AG09309 (cell line): ENCODE measurements around the gene ACTR1A.

ENCODE experiments used
- DNase-seq: peaks from one replicate; pipeline ENCODE4 v3.0.0-alpha.2; 2010; ENCODE audit warnings: low read depth
- H3K4me3 ChIP-seq: 2 replicates; pipeline ENCODE4 v1.5.1; 2011; ENCODE audit warnings: mild to moderate bottlenecking, low read depth, low read length, moderate library complexity; ENCODE audit not compliant: control insufficient read depth
- TF ChIP-seq, protein P1 (sequence below): IDR thresholded peaks from 2 replicates; pipeline ENCODE4 v1.5.1; 2011; ENCODE audit warnings: mild to moderate bottlenecking, low read depth, low read length, inconsistent platforms; ENCODE audit not compliant: insufficient read depth, control insufficient read depth; ENCODE audit errors: missing control alignments

Gene ACTR1A

DNA sequence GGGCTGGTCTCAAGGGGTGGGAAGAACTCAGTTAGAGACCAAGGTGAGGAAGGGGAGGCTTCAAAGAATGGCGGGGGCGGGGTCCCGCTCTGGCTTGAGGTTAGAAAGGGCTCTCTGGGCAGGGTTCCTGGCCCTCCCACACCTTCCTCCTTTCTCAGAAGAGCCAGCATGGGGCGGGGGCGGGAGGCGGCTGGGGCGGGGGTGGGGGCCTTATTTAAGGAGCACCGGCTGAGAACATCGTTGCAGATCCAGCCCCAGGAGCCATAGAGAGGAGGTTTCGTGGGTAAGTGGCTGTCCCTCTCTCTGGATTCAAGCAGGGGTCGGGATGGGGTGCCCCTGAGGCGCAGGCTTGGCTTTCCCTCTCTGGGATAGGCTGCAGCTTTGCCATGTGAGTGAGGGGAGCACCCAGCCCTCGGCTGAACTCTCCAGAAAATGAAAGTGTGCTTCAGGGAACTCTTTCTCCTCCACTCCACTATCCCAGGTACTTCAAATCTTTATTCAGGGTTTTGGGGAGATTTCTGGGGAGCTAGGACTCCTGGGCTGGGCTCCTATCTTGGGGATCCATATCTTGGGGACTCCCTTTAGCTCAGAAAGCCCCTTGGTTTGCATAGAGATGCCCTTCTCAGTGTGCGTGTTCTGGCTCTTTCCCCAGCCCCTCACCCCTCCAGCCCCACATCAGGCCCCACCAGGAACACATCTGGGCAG lies 66.8 kb downstream of the ACTR1A start:
- peak overlapping the region; percentile 6; the same call in 1 of the 2 replicates for H3K4me3 ChIP-seq
- DNase-seq = no peak
- TF ChIP-seq, protein P1, sequence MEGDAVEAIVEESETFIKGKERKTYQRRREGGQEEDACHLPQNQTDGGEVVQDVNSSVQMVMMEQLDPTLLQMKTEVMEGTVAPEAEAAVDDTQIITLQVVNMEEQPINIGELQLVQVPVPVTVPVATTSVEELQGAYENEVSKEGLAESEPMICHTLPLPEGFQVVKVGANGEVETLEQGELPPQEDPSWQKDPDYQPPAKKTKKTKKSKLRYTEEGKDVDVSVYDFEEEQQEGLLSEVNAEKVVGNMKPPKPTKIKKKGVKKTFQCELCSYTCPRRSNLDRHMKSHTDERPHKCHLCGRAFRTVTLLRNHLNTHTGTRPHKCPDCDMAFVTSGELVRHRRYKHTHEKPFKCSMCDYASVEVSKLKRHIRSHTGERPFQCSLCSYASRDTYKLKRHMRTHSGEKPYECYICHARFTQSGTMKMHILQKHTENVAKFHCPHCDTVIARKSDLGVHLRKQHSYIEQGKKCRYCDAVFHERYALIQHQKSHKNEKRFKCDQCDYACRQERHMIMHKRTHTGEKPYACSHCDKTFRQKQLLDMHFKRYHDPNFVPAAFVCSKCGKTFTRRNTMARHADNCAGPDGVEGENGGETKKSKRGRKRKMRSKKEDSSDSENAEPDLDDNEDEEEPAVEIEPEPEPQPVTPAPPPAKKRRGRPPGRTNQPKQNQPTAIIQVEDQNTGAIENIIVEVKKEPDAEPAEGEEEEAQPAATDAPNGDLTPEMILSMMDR = no peak

DNA sequence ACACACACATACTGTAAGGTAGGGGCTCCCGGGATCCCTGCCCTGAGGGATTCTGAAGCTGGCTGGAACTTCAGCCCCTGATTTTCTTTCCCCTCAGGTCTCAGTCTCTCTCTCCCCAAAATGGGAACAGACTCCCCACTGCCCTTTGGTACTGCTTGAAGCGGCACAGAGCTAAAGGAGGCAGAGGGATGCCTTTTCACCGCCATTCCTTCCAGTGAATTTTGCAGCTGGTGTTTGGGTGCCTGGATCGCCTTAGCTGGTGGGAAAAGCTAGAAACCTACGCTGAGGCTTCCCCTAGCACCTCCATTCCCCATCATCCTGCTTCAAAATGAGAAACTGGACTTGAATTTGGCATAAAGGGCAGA lies 67.4 kb downstream of the ACTR1A start:
- TF ChIP-seq, protein P1 = no peak
- DNase-seq = no peak
- no peak overlapping the region for H3K4me3 ChIP-seq

DNA sequence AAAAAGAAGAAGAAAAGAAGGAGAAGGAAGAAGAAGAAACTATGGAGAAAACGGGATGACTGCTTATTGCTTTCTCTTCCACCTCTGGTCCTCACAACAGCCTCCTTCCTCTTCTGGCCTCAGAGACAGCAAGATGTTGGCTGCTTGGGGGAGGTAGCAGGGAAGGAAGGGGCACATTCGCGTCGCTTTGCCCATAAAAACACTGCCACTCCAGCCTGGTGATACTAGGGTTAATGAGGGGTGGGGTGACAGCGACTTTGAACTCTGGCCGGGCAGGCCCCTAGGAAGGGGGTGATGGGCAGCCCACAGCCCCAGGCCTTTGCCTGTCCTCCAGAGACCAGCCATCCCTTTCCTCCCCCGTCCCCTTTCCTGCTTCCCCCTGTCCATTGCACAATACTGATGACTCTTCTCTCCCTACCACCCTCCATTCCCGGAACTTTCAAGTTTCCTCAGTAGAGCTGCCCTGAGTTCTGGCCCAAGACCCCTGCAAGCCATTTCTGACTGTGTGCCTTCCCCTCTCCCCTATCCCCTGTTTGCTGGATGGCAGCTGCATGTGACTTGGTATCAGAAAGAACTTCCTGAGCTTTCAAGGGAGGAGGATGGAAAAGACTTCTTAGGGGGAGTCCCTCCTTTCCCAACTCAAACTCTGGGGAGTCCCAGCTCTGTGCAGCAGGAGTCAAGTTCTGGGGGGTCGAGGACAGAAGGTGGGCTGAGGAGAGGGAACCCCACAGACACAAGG lies 67.9 kb downstream of the ACTR1A start:
- DNase-seq = no peak
- H3K4me3 ChIP-seq = no peak overlapping the region
- TF ChIP-seq, protein P1 = no peak

DNA sequence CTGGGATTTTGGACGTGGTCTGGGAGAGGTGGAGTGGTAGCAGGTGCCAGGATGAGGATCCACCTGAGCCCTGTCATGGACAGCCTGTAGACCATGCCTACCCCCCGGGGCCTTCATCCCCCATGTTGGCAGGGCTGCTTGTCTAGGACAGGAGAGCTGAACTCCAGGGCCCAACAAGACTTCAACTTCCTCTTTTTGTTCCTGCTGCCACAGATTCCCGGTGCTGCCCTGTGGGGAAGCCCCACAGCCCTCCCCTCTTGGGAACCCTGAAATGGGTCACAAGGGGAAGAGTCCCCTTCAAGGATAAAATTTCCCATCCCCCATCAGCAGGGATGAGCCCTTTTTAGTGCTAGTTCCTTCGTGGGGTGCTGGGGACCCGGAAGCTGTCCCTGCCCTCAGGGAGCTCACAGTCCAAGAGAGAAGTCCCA lies 68.9 kb downstream of the ACTR1A start:
- TF ChIP-seq, protein P1 = no peak
- DNase-seq = no peak
- H3K4me3 ChIP-seq = no peak overlapping the region

DNA sequence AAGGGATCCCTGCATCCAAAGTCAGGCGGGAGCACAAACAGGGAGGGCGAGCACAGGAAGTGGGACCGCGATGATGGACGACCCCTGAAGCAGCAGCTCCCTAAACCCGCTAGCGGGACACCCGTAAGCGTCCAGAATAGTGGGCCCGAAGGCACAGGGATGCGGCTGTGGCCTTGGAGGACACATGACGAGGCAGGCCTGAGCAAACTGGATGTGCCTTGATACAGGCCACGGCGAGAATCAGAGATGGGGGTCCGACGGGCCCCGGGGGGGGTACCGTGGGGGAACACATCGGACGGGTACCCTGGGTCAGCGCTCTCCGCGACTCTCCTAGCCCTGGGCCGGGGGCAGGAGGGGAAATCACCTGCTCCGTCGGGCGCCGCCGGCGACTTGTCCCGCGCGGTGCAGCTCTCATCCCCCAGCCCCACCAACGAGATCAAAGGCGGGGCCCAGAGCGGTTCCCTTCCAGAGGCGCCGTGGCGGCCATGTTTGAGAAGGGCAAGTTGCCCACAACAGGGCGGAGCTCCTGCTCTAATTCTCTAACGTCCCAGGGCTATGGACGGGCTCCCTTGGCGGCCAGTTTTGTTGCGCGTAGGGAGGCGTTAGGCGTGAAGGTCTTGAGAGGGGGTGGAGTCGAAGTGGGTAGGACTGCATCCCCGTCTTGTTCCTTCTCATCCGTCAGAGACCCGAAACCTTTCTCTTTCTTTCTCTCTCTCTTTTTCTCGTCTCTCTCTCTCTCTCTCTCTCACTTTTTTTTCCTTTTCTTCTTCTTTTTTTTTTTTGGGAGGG lies 70.2 kb downstream of the ACTR1A start, which contains the start of gene CUEDC2:
Gene CUEDC2, minus strand, starts transcription at position 413 of the 789 bp plus-strand sequence. CDS start 7,386 bp downstream, outside the sequence.
- peak within 1 kb of the TSS; percentile 89 for H3K4me3 ChIP-seq
- peak; percentile 79 for DNase-seq
- TF ChIP-seq, protein P1 = no peak

DNA sequence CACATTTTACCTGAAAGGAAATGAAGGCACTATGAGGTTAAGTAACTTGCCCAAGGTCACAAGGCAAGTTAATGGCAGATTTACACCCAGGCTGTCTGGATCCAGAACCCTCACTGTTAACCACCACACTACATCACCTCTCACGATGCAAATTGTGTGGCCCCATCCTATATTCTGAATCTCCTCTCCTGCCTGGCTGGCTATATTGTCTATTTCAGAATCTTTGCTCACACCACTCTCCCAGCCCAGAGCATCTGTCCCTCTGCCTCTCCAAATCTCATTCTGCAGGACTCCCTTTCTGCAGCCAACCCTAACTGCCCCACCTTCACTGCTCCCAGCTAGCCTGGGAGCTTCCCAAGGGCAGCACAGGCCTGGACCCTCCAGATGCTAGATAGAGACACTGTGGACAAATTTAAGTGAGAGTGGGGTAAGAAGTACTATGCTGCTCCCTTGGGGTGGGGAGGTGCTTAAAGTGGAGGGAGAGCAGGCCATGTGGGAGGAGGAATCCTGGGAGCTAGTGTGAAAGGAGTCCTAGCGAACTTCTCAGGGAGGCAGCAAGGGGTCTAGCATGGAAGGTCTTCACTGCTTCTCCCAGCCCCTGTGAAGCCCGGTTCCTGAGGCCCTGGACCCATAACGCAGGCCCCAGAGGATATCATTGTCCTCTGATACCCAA lies 70.9 kb downstream of the ACTR1A start:
- H3K4me3 ChIP-seq = peak overlapping the region; percentile 89
- DNase-seq = no peak
- TF ChIP-seq, protein P1 = no peak
